NK-92 treated with Interleukin-12 subunit alpha and Interleukin-12 subunit beta, amount 100 ng/mL, for 24 hours (cell line): Measurements from ENCODE around the gene ZNF793.

ENCODE experiments used
- DNase-seq: peaks from one replicate; lab custom pipeline; 2025; lab: John Stamatoyannopoulos, UW

ZNF793 gene

DNA sequence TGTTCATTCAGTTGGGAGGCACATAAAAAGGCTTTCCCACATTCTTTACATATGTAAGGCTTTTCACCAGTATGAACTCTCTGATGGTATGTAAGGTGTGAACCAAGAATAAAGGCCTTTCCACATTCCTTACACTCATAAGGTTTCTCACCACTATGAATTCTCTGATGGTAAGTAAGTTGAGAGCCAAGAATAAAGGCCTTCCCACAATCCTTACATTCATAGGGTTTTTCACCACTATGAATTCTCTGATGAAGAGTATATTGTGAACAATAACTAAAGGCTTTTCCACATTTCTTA is 58.6 kb downstream of the ZNF793 start:
- no peak for DNase-seq

DNA sequence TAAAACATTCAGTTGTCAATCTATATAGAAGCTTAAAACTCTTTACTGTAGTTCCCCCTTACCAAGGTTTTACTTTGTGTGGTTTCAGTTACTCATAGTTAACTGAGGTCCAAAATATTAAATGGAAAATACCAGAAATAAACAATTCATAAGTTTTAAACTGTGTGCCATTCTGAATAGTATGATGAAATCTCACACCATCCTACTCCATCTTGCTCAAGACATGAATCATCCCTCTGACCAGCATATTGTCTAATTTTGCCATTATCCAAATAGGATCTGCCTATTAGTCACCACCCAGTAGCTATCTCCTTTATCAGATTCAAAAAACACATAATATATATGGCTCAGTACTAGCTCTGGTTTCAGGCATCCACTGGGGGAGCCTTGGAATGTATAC is 65.5 kb downstream of the ZNF793 start:
- DNase-seq, result no peak

DNA sequence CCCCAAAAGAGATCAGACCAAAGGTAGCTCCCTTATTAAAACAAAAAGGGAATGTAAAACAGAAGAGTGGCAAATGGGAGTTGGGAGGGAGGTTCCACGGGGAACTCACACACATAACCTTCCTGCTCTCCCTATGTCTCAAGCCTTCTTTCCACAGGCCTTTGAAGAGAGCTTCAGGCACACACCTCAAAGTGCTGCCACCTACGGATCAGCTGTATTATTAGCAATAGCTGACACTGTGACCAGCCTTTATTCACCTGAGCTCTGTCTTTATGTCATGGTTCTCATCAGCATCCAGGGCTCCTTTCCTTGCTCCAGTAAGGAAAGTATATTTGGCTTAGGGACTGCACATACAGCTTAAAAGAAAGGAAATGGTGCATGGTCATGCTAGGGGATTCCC is 76.6 kb downstream of the ZNF793 start:
- DNase-seq, result no peak
